GM21529 (cell line): ENCODE results near the gene CACNA2D3.

Source experiments
- ATAC-seq: cut with Tn5 transposase; IDR thresholded peaks from one replicate; pipeline ENCODE4 v1.9.1; 2021; ENCODE audit not compliant: unreplicated experiment

CACNA2D3 gene

DNA sequence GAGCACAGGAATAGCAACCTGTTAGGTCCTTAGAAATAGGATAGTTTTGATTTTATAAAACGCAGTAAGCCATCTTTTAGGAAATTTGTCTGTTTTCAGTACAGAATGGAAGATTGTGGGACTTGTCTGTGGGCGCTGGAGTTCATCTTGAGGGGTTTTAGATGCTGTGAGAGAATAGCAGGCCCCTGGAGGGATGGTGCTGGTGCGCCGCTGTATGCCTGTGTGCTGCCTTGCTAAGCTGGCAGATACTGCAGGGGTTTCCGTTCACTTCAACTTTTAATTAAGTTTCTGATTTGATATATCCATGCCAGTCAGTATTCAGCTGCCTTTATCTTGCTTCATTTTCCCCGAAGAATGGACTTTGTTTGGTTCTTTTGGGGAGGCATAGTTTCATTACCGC, 4.2 kb downstream of the CACNA2D3 start:
- ATAC-seq: no peak

DNA sequence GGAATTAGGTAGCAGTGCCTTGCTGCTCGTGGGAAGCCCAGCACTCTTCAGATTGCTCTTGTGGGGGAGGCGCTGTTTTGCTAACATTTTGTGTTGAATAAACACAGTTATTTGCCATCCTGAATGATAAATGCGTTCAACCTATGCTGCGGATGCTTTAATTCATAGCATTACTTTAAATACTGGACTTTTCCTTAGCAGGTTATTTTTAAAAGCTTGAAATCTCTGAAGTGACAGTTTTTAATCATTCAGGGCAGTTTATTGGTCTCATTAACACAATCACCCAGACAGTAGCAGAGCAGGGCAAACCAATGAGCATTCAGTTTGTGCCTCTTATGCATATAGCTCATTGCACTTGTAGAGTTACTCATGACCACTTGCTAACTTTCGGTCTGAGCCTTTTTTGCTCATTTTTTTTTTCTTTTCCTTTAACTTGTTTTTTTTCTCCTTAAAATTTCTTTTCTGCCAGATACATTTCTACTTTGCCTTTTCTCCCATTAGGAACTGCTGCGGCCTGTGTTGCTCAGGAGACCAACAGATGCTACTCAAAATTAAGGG, 5.2 kb downstream of the CACNA2D3 start:
- ATAC-seq: no peak

DNA sequence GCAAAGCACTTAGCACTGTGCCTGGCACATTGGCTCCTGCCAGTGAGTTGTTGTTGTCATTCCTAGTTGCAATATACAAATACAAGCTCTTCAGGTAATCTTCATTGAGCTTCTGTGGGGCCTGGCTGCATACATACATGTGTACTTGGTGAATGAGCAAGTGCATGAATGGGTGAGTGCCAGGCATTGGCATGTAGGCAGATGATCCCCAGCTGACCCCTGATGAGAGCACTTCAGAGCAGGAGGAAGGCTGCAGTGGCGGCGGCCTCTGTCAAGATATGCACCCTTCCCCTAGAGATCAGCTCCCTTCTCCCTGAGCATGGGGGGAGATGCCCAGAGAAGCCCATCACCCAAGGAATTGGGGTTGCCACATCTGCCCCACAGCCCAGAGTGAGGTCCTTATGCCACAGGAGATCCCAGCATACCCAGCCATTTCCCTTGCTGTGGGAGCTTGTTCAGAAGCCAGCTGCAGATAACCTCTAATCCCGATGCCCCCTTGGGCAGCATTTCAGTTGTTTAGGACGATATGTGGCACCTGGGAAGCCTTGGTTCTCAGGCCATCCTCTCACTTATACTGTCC, 8.8 kb downstream of the CACNA2D3 start:
- ATAC-seq: no peak

DNA sequence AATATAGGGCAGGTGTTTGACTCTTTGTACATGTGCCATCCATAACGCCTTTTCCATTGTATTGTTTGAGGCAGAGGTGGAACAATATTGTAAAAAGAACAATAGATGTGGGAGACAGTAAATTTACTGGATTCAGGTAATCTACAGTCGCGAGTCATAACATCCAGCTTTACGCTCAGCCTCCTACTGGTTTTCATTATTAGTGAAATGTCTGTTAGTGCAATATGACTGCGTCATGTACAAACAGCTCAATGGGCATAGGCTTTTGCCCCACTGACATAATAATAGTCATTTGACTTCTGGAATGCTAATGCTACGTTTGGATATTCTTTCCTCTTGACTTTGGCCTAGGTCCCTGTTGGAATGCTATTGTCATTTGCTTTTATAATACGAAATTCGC, 9.5 kb downstream of the CACNA2D3 start:
- no peak for ATAC-seq

DNA sequence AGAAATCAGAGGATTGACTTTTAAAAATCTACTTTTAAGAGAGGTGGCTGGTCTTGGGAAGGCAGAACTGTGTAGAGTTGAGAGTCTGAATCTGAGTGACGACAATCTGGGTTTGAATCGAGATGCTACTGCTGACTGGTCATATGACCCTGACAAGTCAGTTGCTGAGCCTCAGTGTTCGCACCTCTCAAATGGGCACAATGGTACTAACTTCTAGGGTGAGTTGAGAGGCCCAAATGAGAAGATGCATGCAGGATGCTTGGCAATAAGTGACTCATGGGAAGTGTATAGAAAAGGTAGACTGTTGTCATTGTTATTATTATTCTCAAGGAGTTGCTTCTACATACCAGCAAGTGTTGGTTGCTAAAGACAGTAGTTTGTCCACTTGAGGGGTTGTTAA, 10.3 kb downstream of the CACNA2D3 start:
- ATAC-seq: no peak

DNA sequence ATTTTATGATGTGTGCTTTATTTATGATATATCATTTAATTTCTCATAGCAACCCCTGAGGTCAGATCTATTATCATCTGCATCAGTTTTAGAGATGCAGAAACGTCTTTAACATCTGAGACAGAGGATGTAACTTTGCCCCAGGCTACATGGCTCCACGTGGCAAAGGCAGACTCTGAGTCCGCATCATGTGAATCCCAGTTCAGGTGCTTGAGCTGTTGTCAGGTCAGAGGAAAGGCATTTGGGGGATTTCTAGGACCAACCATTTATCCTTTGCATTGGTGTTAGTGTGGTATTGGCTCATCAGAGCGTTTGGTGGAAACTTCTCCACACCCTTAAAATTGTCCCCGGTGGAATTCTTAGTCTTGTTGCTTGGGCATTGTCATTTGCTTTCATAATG, 10.8 kb downstream of the CACNA2D3 start:
- no peak for ATAC-seq

DNA sequence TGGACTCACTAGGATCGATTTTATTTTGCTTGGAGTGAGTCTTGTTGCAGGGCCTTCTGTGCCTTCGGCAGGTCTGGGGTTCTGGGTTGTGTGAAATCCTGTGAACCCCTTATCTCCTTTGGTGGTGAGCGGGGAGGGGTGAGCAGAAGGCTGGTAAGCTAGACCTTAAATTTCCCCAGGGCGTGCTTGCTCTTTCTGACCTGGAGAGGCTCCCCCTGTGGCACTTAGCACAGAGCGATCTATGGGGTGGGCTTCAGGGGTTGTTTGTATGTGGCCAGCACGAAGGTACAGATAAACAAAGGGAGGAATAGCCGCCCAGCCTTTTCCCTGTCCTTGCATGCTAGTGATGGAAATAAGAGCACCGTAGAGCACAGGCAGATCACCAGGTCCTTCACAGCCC, 11.8 kb downstream of the CACNA2D3 start:
- ATAC-seq: no peak

DNA sequence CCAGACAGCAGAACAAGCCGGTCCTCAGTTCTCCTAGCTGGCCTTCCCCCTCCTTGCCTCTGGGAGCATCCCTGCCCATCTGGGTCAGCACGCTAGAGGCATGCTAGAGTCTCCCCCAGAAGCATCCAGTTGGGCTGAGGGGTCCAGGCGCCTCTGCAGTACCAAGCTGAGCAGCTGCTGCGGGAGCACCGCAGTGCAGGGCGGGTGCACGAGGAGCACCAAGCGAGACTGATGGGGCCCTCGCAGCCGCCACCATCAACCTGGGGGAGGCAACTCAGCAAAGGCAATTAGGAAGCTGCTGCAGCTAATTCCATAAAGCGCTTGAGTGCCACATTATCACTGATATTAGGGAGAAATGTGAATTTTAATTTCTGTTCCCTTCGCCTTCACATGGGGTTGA, 12.4 kb downstream of the CACNA2D3 start:
- no peak for ATAC-seq

DNA sequence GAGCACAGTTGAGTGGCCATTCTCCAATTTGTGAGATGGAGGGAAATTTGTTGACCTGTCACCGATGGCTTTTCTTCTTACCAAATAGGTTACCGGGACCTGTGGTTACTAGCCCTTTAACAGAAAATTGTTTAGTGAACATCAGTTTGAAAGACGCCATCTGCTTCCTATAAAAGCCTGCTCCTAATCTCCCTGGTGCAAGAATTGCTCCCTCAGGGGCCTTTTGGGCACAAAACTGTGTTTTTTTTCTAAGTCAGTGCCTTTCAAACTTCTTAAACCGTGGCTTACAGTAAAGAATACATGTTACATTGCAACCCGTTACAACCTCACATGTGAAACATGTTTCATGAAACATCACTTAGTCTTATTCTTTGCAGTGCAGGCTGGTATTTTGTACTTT, 15.0 kb downstream of the CACNA2D3 start:
- no peak for ATAC-seq

DNA sequence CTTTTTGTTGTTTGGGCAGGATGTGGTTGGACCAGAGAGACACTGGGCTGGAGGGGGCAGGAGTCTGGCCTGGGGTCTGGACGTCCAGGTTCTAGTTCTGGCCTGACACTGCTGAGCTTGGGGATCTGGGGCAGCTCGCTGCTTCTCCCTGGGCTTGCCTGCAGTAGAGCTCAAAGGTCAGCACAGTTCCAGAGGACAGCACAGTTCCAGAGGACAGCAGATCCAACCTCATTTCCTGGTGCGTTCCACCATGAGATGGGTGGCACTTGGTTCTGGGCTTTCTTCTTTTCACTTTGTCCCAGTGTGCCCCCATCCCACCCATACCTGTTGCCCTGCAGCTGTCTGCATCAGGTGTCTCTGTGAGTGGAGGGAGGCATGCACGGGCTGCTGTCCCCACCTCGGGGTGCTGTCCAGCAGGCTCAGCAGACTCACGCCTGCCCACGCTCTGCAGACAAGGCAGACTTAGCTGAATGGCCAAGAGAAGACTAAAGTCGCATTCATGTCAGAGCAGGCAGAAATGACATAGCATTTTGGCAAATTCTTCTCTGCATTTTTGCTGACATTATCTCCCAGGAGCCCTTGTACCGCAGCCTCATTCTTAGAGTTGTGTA, 16.7 kb downstream of the CACNA2D3 start:
- no peak for ATAC-seq

DNA sequence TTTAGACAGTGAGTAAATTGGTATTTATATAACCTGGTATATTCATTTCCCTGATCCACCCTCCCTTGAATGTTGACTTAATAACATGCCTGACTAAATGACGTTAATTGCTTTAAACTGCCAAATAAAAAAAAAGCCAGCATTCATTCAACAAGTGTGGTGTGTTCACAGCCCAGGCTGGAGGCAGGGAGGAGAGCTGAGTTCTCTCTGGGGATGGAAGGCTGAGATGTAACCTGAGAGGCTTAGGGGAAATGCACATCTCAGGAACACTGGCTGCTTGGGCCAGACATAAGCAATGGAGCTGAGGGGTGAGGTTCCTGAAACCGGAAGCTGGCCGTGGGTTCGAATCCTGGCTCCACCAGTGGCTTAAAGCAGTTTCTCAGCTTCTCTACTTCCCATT, 17.3 kb downstream of the CACNA2D3 start:
- no peak for ATAC-seq

DNA sequence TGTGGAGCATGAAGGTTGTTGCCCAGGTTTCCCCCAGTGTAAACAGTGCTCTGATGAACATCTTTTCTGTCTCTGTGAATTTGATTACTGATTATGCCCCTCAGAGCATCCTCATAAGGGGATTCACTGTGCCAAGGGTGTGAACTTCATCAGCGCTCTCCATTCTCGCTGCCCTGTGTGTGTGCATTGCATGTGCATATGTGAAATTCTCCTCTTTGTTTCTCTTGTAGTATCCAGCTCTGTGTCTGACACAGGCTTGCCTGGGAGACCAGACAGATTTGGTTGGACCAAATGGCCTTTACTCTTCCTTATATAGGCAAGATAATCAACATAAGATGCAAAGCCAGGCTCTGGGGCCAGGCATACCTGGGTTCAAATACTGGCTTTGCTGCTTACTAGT, 21.9 kb downstream of the CACNA2D3 start:
- ATAC-seq: no peak

DNA sequence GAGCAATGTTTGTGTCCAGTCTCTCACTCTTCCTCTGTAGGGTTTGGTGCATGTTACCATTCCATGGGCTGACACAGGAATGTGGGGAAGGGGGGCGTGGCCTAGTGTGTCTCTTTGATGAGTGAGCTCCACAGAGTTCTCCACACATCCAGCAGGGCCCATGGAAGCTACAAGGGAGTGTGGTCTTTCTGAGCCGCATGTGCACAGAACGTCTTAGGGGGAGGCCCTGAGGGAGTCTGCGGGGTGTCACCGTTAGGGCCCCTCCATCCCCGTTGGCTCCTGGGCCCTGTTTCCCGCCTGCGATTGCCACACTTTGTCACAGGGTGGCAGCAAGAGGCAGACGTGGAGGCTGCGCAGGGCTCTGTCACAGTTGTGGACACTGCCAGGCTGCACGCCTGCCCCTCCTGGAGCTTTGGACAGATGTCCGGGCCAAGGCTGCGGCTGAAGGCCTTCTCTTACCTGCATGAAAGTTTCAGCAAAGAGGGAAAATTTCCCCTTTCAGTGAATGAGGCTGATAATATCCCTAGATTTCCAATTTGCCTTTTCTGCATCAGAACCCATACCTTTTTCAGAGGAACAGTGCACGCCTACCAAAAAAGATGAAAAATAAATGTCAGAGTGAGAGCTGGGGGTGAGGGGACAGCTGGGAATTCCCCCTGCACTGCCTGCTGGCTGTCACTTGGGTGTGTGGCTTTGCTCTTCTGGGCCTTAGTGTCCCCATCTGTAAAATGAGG, 24.3 kb downstream of the CACNA2D3 start:
- ATAC-seq: peak; percentile 72

DNA sequence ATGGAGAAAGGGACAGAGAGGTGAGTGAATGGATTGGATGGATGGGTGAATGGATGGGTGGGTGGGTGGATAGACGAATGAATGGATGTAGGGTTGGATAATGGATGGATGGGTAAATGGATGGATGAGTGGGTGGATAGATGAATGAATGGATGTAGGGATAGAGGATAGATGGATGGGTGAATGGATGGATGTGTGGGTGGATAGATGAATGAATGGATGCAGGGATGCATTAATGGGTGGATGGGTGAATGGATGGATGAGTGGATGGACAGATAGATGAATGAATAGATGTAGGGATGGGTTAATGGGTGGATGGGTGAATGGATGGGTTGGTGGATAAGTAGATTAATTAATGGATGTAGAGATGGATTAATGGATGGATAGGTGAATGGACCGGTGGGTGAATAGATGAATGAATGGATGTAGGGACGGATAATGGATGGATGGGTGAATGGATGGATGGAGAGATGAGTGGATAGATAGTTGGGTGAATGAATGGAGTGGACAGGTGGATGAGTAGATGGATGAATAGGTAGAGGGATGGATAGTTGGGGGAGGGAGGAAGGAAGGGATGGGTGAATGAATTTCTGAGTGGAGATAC, 28.6 kb downstream of the CACNA2D3 start:
- no peak for ATAC-seq

DNA sequence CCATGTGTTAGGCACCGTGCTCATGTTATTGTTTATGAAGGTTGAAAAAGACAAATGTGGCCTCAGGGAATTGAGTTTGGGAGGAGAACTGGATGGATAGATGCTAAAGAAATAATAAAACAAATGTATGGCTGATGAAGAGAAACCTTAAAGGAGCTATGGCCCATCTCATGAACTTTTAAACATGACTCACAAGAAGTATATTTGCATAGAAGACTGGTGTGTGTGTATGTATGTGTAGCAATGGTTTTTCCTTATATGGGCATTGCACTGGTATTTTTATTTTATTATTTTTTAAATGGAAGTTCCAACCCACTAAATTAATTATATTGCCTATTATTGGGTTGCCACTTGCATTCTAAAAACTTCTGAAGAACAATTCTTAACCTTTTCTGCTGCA, 31.1 kb downstream of the CACNA2D3 start:
- no peak for ATAC-seq

DNA sequence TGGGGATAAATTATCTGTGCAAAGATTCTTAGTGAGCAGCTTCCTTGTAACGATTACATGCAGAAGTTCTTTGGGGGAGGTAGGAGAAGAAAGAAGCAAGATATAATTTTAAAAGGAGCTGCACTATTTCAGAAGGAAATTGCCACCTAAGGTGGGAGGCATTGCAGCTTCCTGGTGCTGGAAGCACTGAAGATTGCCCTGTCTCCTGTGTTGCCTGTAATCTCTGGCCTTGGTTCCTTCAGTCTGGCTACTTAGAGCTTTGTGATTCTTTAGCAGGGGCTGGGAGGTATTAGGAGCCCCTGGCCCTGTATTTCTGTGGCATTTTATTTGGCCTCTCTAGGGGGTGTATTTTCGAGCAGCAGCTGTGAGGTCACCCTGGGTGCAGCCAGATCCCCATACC, 35.5 kb downstream of the CACNA2D3 start:
- no peak for ATAC-seq

DNA sequence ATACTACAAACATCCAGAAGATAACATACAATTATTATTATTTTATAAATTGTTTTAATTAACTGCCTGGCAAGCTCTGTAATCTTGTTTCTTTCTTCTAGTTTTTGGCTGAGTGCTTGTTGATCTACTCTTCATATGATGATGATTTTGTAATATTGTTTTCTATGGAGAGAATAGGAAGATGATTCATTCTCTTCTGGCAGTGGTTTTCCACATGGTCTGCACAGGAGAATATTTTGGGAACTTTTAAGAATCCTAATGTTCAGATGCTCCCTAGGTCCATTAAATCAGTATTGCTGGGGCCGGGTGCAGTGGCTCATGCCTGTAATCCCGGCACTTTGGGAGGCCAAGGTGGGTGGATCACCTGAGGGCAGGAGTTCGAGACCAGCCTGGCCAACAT, 37.6 kb downstream of the CACNA2D3 start:
- ATAC-seq: no peak

DNA sequence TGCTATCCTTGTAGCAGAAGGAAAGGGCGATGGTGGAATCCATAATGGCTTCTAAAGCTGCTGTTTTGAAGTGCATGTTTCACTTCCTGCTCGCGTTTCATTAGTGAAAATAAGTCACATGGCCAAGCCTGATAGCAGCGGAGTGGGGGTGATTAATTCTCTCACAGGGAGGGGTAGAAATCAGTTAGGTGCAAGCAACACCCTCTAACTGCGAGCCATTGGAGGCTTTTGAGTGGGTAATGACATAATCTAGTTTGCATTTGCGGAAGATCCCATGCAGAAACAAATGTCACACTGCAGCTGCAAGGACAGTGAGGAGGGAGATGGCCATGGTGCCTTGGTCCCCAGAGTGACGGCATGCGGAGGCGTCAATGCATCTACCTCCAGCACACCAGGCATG, 41.1 kb downstream of the CACNA2D3 start:
- ATAC-seq: no peak

DNA sequence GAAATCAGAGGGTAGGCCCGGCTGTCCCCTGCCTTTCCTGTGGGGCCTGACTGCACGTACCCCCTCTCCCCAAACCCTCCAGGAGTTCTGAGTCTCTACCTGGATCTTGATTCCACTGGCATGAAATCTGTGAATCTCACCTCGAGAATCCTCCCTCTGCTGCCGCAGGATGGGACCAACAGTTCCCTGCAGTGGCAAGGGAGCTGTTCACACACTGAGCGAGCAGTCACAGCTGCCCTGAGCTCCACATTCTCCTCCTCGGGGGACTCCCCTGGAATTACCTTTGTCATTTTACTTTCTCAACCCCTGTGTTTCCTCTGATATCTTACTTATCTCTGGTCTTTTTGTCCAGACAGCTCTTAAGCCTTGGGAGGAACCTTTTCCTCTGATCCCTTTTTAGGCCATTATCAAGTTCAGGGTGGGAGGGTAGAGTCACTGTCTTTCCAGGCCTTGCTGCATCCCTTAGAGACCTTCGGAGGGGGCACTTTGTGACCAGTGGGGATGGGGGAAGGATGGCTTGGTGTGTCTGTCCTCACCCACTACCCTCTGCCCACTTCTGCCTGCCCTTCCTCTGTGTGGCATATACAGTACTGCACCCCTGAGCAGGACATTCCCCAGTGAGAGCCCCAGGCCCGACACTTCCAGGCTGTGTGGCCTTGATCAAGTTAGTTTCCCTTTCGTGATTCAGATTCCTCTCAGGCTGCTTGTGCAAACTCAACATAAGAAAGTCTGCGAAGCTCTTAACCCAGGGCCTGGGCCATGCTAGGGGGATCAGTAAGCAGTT, 42.0 kb downstream of the CACNA2D3 start:
- ATAC-seq: no peak

DNA sequence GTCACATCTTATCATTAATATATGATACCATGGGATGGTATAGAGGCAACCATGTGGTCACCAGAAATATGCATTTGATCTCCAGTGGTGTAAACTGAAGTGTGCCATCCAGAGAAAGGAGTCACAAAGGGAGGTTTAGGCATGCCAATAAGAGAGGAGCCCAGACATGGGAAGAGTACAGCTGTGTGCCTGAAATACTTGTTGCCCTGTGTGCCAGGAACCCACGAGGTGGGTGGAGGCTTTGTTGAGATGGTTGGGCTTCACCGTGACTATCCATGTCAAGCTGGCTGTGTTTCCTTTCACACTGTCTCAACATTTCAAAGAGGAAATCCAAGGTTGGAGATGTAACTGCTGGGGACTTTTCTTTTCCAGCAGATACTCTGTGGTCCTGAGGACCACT, 43.5 kb downstream of the CACNA2D3 start:
- no peak for ATAC-seq

DNA sequence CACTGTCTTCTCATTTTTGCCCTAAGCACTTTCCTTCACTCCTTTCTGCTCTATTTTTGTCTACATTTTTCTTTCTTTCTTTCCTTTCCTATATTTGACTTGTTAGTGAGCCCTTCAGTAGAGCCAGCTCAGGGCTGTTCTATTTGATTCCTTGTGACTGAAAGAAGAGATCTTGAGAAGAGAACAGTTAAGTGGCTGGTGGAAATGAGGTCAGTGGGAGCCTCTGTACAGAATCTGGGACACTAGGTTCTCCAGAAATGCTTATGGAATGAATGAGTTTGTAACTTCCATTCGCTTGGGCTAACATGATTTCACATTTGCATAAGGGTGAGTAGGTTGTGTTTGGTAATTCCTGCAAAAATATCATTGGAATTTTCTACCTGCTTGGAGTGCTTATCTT, 45.6 kb downstream of the CACNA2D3 start:
- no peak for ATAC-seq
